HEK293 (cell line): ENCODE results near the gene KYAT1.
A peak's percentile ranks its signal among the peaks of the same experiment; 100 is the strongest.

Experiments used
- BCL11A ChIP-seq: fragments of 450-650 bp; formaldehyde crosslinking; IDR thresholded peaks from 2 replicates; pipeline ENCODE4 v1.5.1; 2016; ENCODE audit warnings: low read depth, missing biosample characterization, missing genetic modification characterization
- BCL11B ChIP-seq: fragments of 450-650 bp; formaldehyde crosslinking; IDR thresholded peaks from 2 replicates; pipeline ENCODE4 v1.5.1; 2016; ENCODE audit warnings: low read depth, missing biosample characterization, missing genetic modification characterization
- KLF10 ChIP-seq: fragments of 450-650 bp; IDR thresholded peaks from 2 replicates; pipeline ENCODE4 v1.5.1; 2018; ENCODE audit warnings: missing biosample characterization, mild to moderate bottlenecking, missing genetic modification characterization
- YY1 ChIP-seq: fragments of 450-650 bp; formaldehyde crosslinking; IDR thresholded peaks from 2 replicates; pipeline ENCODE4 v1.5.1; 2018; ENCODE audit warnings: missing biosample characterization, missing genetic modification characterization
- ZBTB11 ChIP-seq: fragments of 450-650 bp; formaldehyde crosslinking; conservative IDR thresholded peaks from 2 replicates; pipeline ENCODE4 v1.5.1; 2016; ENCODE audit warnings: low read depth, missing biosample characterization, missing genetic modification characterization
- ZBTB20 ChIP-seq: fragments of 450-650 bp; formaldehyde crosslinking; IDR thresholded peaks from 2 replicates; pipeline ENCODE4 v1.5.1; 2016; ENCODE audit warnings: missing biosample characterization, missing genetic modification characterization
- ZBTB44 ChIP-seq: fragments of 450-650 bp; IDR thresholded peaks from 2 replicates; pipeline ENCODE4 v1.5.1; 2018; ENCODE audit warnings: missing biosample characterization, mild to moderate bottlenecking, missing genetic modification characterization
- ZNF121 ChIP-seq: fragments of 450-650 bp; formaldehyde crosslinking; IDR thresholded peaks from 2 replicates; pipeline ENCODE4 v1.5.1; 2016; ENCODE audit warnings: missing biosample characterization, missing genetic modification characterization
- ZNF610 ChIP-seq: fragments of 450-650 bp; formaldehyde crosslinking; IDR thresholded peaks from 2 replicates; pipeline ENCODE4 v1.5.1; 2016; ENCODE audit warnings: missing biosample characterization, missing genetic modification characterization, borderline replicate concordance
- ZNF843 ChIP-seq: fragments of 450-650 bp; formaldehyde crosslinking; IDR thresholded peaks from 2 replicates; pipeline ENCODE4 v1.5.1; 2016; ENCODE audit warnings: missing biosample characterization, missing genetic modification characterization
- TF ChIP-seq, protein P1 (sequence below): fragments of 450-650 bp; formaldehyde crosslinking; IDR thresholded peaks from 2 replicates; pipeline ENCODE4 v1.5.1; 2016; ENCODE audit warnings: missing biosample characterization, missing genetic modification characterization
- TF ChIP-seq, protein P2 (sequence below): fragments of 450-650 bp; formaldehyde crosslinking; IDR thresholded peaks from 2 replicates; pipeline ENCODE4 v1.5.1; 2016; ENCODE audit warnings: missing biosample characterization, missing genetic modification characterization
- TF ChIP-seq, protein P3 (sequence below): fragments of 450-650 bp; formaldehyde crosslinking; IDR thresholded peaks from 2 replicates; pipeline ENCODE4 v1.5.1; 2016; ENCODE audit warnings: missing biosample characterization, missing genetic modification characterization, low read depth
- TF ChIP-seq, protein P4 (sequence below): fragments of 450-650 bp; formaldehyde crosslinking; IDR thresholded peaks from 2 replicates; pipeline ENCODE4 v1.5.1; 2016; ENCODE audit warnings: missing biosample characterization, missing genetic modification characterization, borderline replicate concordance
- TF ChIP-seq, protein P5 (sequence below): fragments of 450-650 bp; formaldehyde crosslinking; conservative IDR thresholded peaks from 2 replicates; pipeline ENCODE4 v1.5.1; 2016; ENCODE audit warnings: low read depth, missing biosample characterization, missing genetic modification characterization

KYAT1 gene

DNA sequence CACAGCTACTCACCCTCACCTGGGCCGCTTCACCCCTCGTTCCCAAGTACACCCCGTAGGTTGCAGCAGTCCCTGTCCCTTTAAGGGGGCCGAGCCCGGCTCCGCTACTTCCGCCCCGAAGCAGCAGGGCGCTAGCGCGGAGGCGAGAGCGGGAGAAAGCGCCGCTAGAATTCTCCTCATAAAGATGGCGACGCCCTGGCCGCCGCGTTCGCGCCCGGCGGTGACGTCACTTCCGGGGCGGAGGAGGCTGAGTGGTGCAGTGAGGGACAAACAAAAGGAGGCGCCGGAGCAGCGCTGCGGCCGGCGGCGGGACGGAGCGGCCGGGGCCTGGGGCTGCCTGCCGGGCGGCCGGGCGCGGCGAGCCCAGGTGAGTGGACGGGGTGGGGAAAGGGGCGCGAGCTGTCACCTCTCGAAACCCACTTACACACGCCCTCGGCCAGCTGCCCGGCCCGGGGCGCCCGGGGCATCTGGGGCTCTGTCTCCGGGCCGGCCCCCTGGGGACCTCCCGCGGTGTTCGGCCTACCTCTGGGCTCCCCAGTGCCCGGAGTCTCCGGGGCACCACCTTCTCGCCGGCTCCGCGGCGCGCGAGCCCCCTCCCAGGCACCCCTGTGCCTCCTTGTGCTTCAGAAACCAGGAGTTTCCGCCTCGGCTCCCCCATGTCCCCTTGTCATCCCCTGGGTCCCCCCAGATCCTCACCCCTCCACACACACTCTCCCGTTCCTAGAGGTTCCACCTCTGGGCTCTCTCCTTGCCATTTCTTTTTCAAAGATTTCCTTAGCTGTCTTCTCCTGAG is at the start of gene KYAT1, which contains the start of gene LRRC8A (continued):
- TF ChIP-seq ZBTB11 (peak; percentile 100), ZNF610 (0 out of 2 replicates have a peak, but pooled peaks have one; percentile 22), ZBTB20 (tag by site-specific recombination) (peak; percentile 56; the same call in 1 of the 2 replicates), ZNF843 (tag by site-specific recombination) (0 out of 2 replicates have a peak, but pooled peaks have one; percentile 14), BCL11A (no peak), KLF10 (peak; percentile 72), YY1 (tag by site-specific recombination) (peak; percentile 92), ZNF121 (tag by site-specific recombination) (no peak), BCL11B (no peak), ZBTB44 (tag by site-specific recombination) (peak; percentile 42; the same call in 1 of the 2 replicates)
- TF ChIP-seq, protein P1, sequence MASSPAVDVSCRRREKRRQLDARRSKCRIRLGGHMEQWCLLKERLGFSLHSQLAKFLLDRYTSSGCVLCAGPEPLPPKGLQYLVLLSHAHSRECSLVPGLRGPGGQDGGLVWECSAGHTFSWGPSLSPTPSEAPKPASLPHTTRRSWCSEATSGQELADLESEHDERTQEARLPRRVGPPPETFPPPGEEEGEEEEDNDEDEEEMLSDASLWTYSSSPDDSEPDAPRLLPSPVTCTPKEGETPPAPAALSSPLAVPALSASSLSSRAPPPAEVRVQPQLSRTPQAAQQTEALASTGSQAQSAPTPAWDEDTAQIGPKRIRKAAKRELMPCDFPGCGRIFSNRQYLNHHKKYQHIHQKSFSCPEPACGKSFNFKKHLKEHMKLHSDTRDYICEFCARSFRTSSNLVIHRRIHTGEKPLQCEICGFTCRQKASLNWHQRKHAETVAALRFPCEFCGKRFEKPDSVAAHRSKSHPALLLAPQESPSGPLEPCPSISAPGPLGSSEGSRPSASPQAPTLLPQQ (tag by site-specific recombination): peak; percentile 60
- TF ChIP-seq, protein P2, sequence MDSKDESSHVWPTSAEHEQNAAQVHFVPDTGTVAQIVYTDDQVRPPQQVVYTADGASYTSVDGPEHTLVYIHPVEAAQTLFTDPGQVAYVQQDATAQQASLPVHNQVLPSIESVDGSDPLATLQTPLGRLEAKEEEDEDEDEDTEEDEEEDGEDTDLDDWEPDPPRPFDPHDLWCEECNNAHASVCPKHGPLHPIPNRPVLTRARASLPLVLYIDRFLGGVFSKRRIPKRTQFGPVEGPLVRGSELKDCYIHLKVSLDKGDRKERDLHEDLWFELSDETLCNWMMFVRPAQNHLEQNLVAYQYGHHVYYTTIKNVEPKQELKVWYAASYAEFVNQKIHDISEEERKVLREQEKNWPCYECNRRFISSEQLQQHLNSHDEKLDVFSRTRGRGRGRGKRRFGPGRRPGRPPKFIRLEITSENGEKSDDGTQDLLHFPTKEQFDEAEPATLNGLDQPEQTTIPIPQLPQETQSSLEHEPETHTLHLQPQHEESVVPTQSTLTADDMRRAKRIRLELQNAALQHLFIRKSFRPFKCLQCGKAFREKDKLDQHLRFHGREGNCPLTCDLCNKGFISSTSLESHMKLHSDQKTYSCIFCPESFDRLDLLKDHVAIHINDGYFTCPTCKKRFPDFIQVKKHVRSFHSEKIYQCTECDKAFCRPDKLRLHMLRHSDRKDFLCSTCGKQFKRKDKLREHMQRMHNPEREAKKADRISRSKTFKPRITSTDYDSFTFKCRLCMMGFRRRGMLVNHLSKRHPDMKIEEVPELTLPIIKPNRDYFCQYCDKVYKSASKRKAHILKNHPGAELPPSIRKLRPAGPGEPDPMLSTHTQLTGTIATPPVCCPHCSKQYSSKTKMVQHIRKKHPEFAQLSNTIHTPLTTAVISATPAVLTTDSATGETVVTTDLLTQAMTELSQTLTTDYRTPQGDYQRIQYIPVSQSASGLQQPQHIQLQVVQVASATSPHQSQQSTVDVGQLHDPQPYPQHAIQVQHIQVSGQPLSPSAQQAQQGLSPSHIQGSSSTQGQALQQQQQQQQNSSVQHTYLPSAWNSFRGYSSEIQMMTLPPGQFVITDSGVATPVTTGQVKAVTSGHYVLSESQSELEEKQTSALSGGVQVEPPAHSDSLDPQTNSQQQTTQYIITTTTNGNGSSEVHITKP (tag by site-specific recombination): peak; percentile 41
- TF ChIP-seq, protein P3, sequence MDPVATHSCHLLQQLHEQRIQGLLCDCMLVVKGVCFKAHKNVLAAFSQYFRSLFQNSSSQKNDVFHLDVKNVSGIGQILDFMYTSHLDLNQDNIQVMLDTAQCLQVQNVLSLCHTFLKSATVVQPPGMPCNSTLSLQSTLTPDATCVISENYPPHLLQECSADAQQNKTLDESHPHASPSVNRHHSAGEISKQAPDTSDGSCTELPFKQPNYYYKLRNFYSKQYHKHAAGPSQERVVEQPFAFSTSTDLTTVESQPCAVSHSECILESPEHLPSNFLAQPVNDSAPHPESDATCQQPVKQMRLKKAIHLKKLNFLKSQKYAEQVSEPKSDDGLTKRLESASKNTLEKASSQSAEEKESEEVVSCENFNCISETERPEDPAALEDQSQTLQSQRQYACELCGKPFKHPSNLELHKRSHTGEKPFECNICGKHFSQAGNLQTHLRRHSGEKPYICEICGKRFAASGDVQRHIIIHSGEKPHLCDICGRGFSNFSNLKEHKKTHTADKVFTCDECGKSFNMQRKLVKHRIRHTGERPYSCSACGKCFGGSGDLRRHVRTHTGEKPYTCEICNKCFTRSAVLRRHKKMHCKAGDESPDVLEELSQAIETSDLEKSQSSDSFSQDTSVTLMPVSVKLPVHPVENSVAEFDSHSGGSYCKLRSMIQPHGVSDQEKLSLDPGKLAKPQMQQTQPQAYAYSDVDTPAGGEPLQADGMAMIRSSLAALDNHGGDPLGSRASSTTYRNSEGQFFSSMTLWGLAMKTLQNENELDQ (tag by site-specific recombination): no peak
- TF ChIP-seq, protein P4, sequence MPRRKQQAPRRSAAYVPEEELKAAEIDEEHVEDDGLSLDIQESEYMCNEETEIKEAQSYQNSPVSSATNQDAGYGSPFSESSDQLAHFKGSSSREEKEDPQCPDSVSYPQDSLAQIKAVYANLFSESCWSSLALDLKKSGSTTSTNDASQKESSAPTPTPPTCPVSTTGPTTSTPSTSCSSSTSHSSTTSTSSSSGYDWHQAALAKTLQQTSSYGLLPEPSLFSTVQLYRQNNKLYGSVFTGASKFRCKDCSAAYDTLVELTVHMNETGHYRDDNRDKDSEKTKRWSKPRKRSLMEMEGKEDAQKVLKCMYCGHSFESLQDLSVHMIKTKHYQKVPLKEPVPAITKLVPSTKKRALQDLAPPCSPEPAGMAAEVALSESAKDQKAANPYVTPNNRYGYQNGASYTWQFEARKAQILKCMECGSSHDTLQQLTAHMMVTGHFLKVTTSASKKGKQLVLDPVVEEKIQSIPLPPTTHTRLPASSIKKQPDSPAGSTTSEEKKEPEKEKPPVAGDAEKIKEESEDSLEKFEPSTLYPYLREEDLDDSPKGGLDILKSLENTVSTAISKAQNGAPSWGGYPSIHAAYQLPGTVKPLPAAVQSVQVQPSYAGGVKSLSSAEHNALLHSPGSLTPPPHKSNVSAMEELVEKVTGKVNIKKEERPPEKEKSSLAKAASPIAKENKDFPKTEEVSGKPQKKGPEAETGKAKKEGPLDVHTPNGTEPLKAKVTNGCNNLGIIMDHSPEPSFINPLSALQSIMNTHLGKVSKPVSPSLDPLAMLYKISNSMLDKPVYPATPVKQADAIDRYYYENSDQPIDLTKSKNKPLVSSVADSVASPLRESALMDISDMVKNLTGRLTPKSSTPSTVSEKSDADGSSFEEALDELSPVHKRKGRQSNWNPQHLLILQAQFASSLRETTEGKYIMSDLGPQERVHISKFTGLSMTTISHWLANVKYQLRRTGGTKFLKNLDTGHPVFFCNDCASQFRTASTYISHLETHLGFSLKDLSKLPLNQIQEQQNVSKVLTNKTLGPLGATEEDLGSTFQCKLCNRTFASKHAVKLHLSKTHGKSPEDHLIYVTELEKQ (tag by site-specific recombination): no peak
- TF ChIP-seq, protein P5, sequence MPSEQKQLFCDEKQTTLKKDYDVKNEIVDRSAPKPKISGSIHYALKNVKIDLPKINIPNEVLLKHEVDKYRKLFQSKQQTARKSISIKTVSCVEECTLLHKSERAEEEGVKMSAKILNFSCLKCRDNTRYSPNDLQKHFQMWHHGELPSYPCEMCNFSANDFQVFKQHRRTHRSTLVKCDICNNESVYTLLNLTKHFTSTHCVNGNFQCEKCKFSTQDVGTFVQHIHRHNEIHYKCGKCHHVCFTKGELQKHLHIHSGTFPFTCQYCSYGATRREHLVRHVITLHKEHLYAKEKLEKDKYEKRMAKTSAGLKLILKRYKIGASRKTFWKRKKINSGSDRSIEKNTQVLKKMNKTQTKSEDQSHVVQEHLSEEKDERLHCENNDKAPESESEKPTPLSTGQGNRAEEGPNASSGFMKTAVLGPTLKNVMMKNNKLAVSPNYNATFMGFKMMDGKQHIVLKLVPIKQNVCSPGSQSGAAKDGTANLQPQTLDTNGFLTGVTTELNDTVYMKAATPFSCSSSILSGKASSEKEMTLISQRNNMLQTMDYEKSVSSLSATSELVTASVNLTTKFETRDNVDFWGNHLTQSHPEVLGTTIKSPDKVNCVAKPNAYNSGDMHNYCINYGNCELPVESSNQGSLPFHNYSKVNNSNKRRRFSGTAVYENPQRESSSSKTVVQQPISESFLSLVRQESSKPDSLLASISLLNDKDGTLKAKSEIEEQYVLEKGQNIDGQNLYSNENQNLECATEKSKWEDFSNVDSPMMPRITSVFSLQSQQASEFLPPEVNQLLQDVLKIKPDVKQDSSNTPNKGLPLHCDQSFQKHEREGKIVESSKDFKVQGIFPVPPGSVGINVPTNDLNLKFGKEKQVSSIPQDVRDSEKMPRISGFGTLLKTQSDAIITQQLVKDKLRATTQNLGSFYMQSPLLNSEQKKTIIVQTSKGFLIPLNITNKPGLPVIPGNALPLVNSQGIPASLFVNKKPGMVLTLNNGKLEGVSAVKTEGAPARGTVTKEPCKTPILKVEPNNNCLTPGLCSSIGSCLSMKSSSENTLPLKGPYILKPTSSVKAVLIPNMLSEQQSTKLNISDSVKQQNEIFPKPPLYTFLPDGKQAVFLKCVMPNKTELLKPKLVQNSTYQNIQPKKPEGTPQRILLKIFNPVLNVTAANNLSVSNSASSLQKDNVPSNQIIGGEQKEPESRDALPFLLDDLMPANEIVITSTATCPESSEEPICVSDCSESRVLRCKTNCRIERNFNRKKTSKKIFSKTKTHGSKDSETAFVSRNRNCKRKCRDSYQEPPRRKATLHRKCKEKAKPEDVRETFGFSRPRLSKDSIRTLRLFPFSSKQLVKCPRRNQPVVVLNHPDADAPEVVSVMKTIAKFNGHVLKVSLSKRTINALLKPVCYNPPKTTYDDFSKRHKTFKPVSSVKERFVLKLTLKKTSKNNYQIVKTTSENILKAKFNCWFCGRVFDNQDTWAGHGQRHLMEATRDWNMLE (tag by site-specific recombination): peak; percentile 59
